Choroid plexus epithelial cell (primary cell): ENCODE measurements around the gene PRIMA1.

Source experiments
- DNase-seq: peaks from one replicate; pipeline ENCODE4 v3.0.0-alpha.2; 2010; ENCODE audit warnings: low read depth
- H3K4me3 ChIP-seq: 2 replicates; pipeline ENCODE4 v1.5.1; 2011; ENCODE audit warnings: low read depth, mild to moderate bottlenecking, control low read depth, low read length, moderate library complexity
- CTCF ChIP-seq: conservative IDR thresholded peaks from 2 replicates; pipeline ENCODE4 v1.5.1; 2011; ENCODE audit warnings: low read depth, mild to moderate bottlenecking, control low read depth, inconsistent platforms, low read length, moderate library complexity

Gene PRIMA1

DNA sequence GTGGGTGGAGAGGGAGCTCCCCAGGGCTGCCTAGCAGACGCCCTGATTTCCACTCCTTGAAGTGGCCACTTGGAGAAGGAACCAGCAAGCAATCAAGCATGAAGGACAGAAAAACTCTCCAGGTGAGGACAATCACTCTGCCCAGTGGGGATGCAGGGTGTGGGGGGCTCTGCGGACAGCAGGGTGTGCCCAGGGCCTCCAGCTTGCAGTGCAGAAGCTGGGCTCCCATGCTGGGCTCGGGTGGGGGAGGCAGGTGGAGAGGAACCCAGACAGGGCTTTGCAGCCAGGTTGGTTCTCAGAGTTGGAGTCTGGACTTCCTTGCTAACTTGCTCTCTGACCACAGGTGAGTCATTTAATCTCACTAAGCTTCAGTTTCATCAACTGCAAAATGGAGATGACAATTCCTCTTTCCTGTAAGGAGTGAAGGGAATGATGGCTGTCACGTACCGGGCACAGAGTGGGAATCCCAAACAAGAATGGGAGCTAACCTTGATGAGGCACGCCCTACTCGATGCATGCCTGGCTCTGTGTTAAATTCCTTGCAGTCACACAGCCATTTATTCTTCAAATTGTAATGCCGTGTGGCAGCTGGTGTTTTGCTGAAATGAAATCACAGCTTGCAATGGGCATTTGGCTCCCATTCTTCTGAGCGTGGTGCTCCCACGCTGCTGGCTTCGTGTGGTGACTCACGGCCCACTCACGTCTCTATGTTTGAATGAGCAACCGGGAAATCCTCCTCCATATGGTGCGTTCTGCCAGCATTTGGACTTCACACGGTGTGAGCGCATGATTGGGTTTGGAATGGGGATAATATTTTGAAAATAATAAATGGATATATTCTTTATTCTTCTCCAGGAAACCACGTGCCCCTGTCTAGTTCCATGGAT lies 75.2 kb downstream of the PRIMA1 start:
- H3K4me3 ChIP-seq, result no peak overlapping the region
- DNase-seq, result no peak
- TF ChIP-seq CTCF, result no peak

DNA sequence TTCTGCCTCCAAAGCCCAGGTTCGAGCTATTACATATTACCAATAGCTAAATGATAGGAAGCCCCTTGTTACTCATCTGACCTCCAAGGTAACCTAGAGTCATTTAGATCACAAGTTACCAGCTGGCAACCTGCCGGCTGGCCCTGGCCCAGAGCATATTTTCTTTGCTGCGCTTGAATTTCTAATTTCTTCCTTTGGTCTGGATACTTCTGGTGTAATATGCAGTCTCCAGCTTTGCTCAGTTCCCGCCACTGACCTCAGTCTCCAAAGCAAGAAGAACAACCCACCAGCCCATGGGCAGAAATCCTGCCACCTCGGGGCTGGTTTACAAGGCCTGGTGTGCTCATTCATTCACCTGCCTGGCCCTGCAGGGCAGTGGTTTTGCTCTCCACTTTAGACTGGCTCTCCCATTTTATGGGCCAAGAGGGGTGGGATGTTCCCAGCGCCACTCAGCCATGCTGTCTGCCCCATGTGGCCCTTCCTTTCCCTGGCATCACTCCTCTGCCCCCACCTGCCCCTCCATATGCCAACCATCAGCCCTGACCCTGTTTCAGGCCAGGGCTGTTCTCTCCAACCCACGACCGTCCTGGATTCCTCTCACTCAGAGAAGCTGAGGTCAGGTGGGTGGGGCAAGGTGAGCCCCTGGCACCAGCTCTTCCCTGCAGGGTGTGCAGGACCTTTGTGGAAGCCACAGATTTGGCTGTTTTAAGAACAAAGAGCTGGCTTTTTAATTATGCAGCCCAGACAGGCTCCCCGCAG lies 76.0 kb downstream of the PRIMA1 start:
- no peak overlapping the region for H3K4me3 ChIP-seq
- no peak for DNase-seq
- TF ChIP-seq CTCF, result no peak

DNA sequence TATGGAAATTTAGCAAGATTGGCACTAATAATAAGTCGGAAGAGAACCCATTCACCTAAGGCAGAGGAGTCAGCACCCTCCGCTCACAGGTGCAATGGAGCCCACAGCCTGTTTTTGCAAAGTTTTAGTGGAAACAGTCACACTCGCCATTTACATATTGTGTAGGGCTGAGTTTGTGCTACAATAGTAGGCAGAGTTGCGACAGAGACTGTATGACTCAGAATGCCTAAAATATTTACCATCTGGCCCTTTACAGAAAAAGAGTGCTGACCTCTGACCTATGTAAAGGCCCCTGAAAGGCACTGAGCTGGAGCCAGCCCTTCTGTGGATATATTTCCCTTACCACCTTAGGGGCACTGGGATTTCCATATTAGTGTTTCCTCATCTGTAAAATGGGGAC lies 79.0 kb downstream of the PRIMA1 start:
- DNase-seq, result no peak
- TF ChIP-seq CTCF, result no peak
- H3K4me3 ChIP-seq, result no peak overlapping the region

GRCh38 chr14:93708800-93709199 lies 79.5 kb downstream of the PRIMA1 start:
- no peak for DNase-seq
- no peak for TF ChIP-seq CTCF
- no peak overlapping the region for H3K4me3 ChIP-seq

GRCh38 chr14:93708311-93708734 lies 80.0 kb downstream of the PRIMA1 start:
- DNase-seq, result no peak
- TF ChIP-seq CTCF, result no peak
- no peak overlapping the region for H3K4me3 ChIP-seq

GRCh38 chr14:93707475-93707874 lies 80.8 kb downstream of the PRIMA1 start:
- no peak for TF ChIP-seq CTCF
- H3K4me3 ChIP-seq, result no peak overlapping the region
- no peak for DNase-seq
